Subcutaneous adipose tissue (tissue), 4 donors: ENCODE results near the gene AMFR. TPM values are rescaled to one million over a fixed set of nuclear protein-coding genes. Genes with fewer than 3 reads are reported as not detected.

Experiments
- CTCF ChIP-seq: fragments of 450-650 bp; IDR thresholded peaks from one replicate; pipeline ENCODE4 v1.5.1; 2016; ENCODE audit warnings: low read depth, mild to moderate bottlenecking, control low read depth, antibody characterized with exemption, moderate library complexity
- total RNA-seq, 4 donors: library from RNA; depleted of rRNA; stranded (reverse); fragments of >200 nt; gene quantifications; one replicate each; pipeline ENCODE4 v1.1.0, GENCODE V29; 2016

AMFR gene
- total RNA-seq, 4 donors from 2014 or later: 168 to 186 (median 175) TPM

GRCh38 chr16:56462064-56462796, 36.9 kb upstream of the AMFR start:
- no peak for TF ChIP-seq CTCF

GRCh38 chr16:56460101-56460500, 34.8 kb upstream of the AMFR start:
- no peak for TF ChIP-seq CTCF

GRCh38 chr16:56457927-56458470, 32.7 kb upstream of the AMFR start:
- TF ChIP-seq CTCF: no peak

GRCh38 chr16:56451753-56452689, 26.7 kb upstream of the AMFR start:
- no peak for TF ChIP-seq CTCF

- no peak for TF ChIP-seq CTCF
These were observed 25.8 kb upstream of the AMFR start, which contains the start of the genes NUDT21 and OGFOD1 for GRCh38 chr16:56450986-56451752. Gene NUDT21 (minus strand): TSS chr16:56451332. CDS start chr16:56451202, 130 bp downstream. Gene OGFOD1 (plus strand): TSS chr16:56451554. CDS start chr16:56451613, 59 bp downstream.

GRCh38 chr16:56450275-56450985, 25.1 kb upstream of the AMFR start:
- no peak for TF ChIP-seq CTCF
